Sigmoid colon (tissue), 3 donors: ENCODE measurements around the gene AMY1A.
"Not testable (repeated sequence)": the region's sequence is repeated elsewhere in the genome, so short reads cannot be mapped to it uniquely, and the experiment has no call there.

Experiments
- CTCF ChIP-seq, 4 experiments: fragments of 450-650 bp in 3 of 4; fragments of 200-600 bp in 1 of 4; IDR thresholded peaks; one replicate each; pipeline ENCODE4 v1.5.1; 2016 to 2019; ENCODE audit warnings: antibody characterized with exemption in 4 of 4, mild to moderate bottlenecking in 3 of 4, moderate library complexity in 2 of 4
- POLR2A ChIP-seq, 2 donors: fragments of 450-650 bp; IDR thresholded peaks; one replicate each; pipeline ENCODE4 v1.6.1; 2016; ENCODE audit warnings: antibody characterized with exemption in 2 of 2, mild to moderate bottlenecking in 2 of 2, moderate library complexity in 2 of 2

GRCh38 chr1:103650305-103650704 lies 5.3 kb upstream of the AMY1A start:
- TF ChIP-seq CTCF, POLR2A (IDR thresholded peaks at IDR 0.05): not testable (repeated sequence)
